ENCODE data around the gene OPRPN.

The OPRPN gene

GRCh38 chr4:70367813-70368212 lies 29.9 kb upstream of the OPRPN start:
- TF ChIP-seq, protein P1, sequence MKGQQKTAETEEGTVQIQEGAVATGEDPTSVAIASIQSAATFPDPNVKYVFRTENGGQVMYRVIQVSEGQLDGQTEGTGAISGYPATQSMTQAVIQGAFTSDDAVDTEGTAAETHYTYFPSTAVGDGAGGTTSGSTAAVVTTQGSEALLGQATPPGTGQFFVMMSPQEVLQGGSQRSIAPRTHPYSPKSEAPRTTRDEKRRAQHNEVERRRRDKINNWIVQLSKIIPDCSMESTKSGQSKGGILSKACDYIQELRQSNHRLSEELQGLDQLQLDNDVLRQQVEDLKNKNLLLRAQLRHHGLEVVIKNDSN (IDR thresholded peaks at IDR 0.05): no peak
- TF ChIP-seq RAD21 (IDR thresholded peaks at IDR 0.05; ENCODE audit: low read depth) (no peak), NFIC (IDR thresholded peaks at IDR 0.05) (no peak), EP300 (IDR thresholded peaks at IDR 0.05; ENCODE audit: borderline replicate concordance) (no peak), EGR1 (IDR thresholded peaks at IDR 0.05) (no peak), TAF1 (IDR thresholded peaks at IDR 0.05; ENCODE audit: low read depth) (no peak), CREB1 (IDR thresholded peaks at IDR 0.05; ENCODE audit: low read depth) (no peak), YY1 (IDR thresholded peaks at IDR 0.05; ENCODE audit: low read depth) (no peak), MAX (IDR thresholded peaks at IDR 0.05) (no peak), FOXM1 (IDR thresholded peaks at IDR 0.05; ENCODE audit: borderline replicate concordance, low read depth) (no peak), REST (IDR thresholded peaks at IDR 0.05; ENCODE audit: low read depth) (no peak), CEBPB (IDR thresholded peaks at IDR 0.05) (no peak), TCF12 (IDR thresholded peaks at IDR 0.05; ENCODE audit: low read depth) (no peak), TEAD4 (IDR thresholded peaks at IDR 0.05) (no peak), ZBTB7A (IDR thresholded peaks at IDR 0.05; ENCODE audit: low read depth) (no peak)

GRCh38 chr4:70371987-70372386 lies 25.8 kb upstream of the OPRPN start:
- TF ChIP-seq RAD21 (IDR thresholded peaks at IDR 0.05; ENCODE audit: low read depth) (no peak), TCF12 (IDR thresholded peaks at IDR 0.05; ENCODE audit: low read depth) (no peak), CREB1 (IDR thresholded peaks at IDR 0.05; ENCODE audit: low read depth) (no peak), TEAD4 (IDR thresholded peaks at IDR 0.05) (no peak), ZBTB7A (IDR thresholded peaks at IDR 0.05; ENCODE audit: low read depth) (no peak), YY1 (IDR thresholded peaks at IDR 0.05; ENCODE audit: low read depth) (no peak), REST (IDR thresholded peaks at IDR 0.05; ENCODE audit: low read depth) (no peak)

DNA sequence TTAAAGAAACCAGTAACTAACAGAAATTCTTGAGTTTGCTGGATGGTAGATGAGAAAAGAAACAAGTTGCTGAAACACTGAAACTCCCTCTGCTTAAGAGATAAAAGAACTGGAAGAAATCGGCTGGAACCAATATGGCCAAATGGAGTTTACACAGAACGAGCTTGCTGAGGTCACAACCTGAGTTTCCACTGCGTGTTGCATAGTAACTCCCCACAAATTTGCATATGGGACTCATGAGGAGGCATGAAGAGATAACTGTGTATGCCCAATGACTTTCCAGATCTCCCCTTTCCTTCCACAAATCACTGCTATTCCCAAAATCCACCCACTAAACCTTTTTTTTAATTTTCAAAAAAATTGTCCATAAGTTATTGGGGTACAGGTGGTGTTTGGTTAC lies 25.0 kb upstream of the OPRPN start:
- no peak for TF ChIP-seq RAD21 (IDR thresholded peaks at IDR 0.05; ENCODE audit: low read depth)
- TF ChIP-seq, protein P1 (IDR thresholded peaks at IDR 0.05): no peak
- no peak for TF ChIP-seq NFIC (IDR thresholded peaks at IDR 0.05)
- TF ChIP-seq EP300 (IDR thresholded peaks at IDR 0.05; ENCODE audit: borderline replicate concordance): no peak
- TF ChIP-seq EGR1 (IDR thresholded peaks at IDR 0.05): no peak

DNA sequence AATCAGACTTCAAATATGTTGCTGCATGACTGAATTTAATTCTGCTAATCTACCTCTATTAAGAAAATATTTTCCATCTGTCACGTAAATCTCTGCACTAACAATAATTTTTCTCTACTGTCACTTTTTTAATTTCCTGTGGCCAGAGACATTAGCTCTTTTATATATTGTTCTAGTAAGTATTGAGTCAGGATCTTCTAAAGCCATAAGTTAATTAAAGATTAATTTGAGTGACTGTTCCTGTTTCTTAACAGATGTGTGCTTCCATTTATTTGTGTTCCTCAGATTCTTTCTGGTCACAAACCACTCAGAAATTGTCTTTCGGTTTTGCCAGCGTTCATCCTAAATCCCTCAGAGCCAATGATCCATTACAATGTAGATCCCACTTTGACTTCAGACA lies 17.2 kb upstream of the OPRPN start:
- TF ChIP-seq ZBTB7A (IDR thresholded peaks at IDR 0.05; ENCODE audit: low read depth) (no peak), NFIC (IDR thresholded peaks at IDR 0.05) (no peak), EGR1 (IDR thresholded peaks at IDR 0.05) (no peak), TAF1 (IDR thresholded peaks at IDR 0.05; ENCODE audit: low read depth) (no peak), YY1 (IDR thresholded peaks at IDR 0.05; ENCODE audit: low read depth) (no peak)
- TF ChIP-seq, protein P1 (IDR thresholded peaks at IDR 0.05): no peak

GRCh38 chr4:70382691-70383181 lies 15.0 kb upstream of the OPRPN start, which contains the start of gene SMR3B:
Gene SMR3B, plus strand, starts transcription at chr4:70383131. Its CDS starts 1,380 bp downstream, at chr4:70384511.
- TF ChIP-seq CREB1 (IDR thresholded peaks at IDR 0.05; ENCODE audit: low read depth): no peak
- TF ChIP-seq, protein P1 (IDR thresholded peaks at IDR 0.05): no peak
- no peak for TF ChIP-seq ZBTB7A (IDR thresholded peaks at IDR 0.05; ENCODE audit: low read depth)
- no peak for TF ChIP-seq YY1 (IDR thresholded peaks at IDR 0.05; ENCODE audit: low read depth)
- no peak for TF ChIP-seq FOXM1 (IDR thresholded peaks at IDR 0.05; ENCODE audit: borderline replicate concordance, low read depth)
- TF ChIP-seq TAF1 (IDR thresholded peaks at IDR 0.05; ENCODE audit: low read depth): no peak
- TF ChIP-seq NFIC (IDR thresholded peaks at IDR 0.05): no peak
- TF ChIP-seq EP300 (IDR thresholded peaks at IDR 0.05; ENCODE audit: borderline replicate concordance): no peak
- TF ChIP-seq TEAD4 (IDR thresholded peaks at IDR 0.05): no peak
- TF ChIP-seq TCF12 (IDR thresholded peaks at IDR 0.05; ENCODE audit: low read depth): no peak
- no peak for TF ChIP-seq EGR1 (IDR thresholded peaks at IDR 0.05)
- no peak for TF ChIP-seq REST (IDR thresholded peaks at IDR 0.05; ENCODE audit: low read depth)
- TF ChIP-seq MAX (IDR thresholded peaks at IDR 0.05): no peak
- no peak for TF ChIP-seq RAD21 (IDR thresholded peaks at IDR 0.05; ENCODE audit: low read depth)
- no peak for TF ChIP-seq CEBPB (IDR thresholded peaks at IDR 0.05)

Data from Ishikawa (cell line).